AG09309 (cell line): Measurements from ENCODE around the gene MTG1.

Experiments used
- DNase-seq: peaks from one replicate; pipeline ENCODE4 v3.0.0-alpha.2; 2010; ENCODE audit warnings: low read depth
- H3K4me3 ChIP-seq: 2 replicates; pipeline ENCODE4 v1.5.1; 2011; ENCODE audit warnings: mild to moderate bottlenecking, low read depth, low read length, moderate library complexity; ENCODE audit not compliant: control insufficient read depth
- CTCF ChIP-seq: IDR thresholded peaks from 2 replicates; pipeline ENCODE4 v1.5.1; 2011; ENCODE audit warnings: mild to moderate bottlenecking, low read depth, low read length, inconsistent platforms; ENCODE audit not compliant: insufficient read depth, control insufficient read depth; ENCODE audit errors: missing control alignments

Gene MTG1

GRCh38 chr10:133355266-133355665 lies 38.7 kb upstream of the MTG1 start:
- DNase-seq = no peak
- H3K4me3 ChIP-seq = no peak overlapping the region
- no peak for TF ChIP-seq CTCF

GRCh38 chr10:133355991-133356390 lies 38.0 kb upstream of the MTG1 start:
- H3K4me3 ChIP-seq = no peak overlapping the region
- DNase-seq = no peak
- TF ChIP-seq CTCF = no peak

GRCh38 chr10:133356549-133357284 lies 37.2 kb upstream of the MTG1 start:
- H3K4me3 ChIP-seq = peak overlapping the region; percentile 35
- no peak for TF ChIP-seq CTCF
- DNase-seq = no peak

GRCh38 chr10:133357285-133358161 lies 36.4 kb upstream of the MTG1 start, which contains the start of gene FUOM:
Gene FUOM, minus strand, starts transcription at chr10:133358019. Its CDS starts 12 bp downstream, at chr10:133358007.
- DNase-seq = no peak
- peak within 1 kb of the TSS; percentile 35 for H3K4me3 ChIP-seq
- TF ChIP-seq CTCF = no peak

GRCh38 chr10:133358162-133358924 lies 35.6 kb upstream of the MTG1 start:
- TF ChIP-seq CTCF = no peak
- no peak overlapping the region for H3K4me3 ChIP-seq
- DNase-seq = no peak

- no peak overlapping the region for H3K4me3 ChIP-seq
- no peak for TF ChIP-seq CTCF
- no peak for DNase-seq
Observed at GRCh38 chr10:133358925-133359310, 35.0 kb upstream of the MTG1 start.
